Activated CD4-positive, alpha-beta T cell treated with anti-CD3 and anti-CD28 coated beads, Interleukin-10, Interleukin-2, amounts not matched to agents 100 ng/mL and 50 ng/mL, durations not matched to agents 16 hours and 8 hours (primary cell): ENCODE measurements around the gene ARSJ.
"Not testable (repeated sequence)": the region's sequence is repeated elsewhere in the genome, so short reads cannot be mapped to it uniquely, and the experiment has no call there.

Source experiments
- DNase-seq: peaks from one replicate; pipeline ENCODE4 v3.0.0-alpha.2; 2020

ARSJ gene

DNA sequence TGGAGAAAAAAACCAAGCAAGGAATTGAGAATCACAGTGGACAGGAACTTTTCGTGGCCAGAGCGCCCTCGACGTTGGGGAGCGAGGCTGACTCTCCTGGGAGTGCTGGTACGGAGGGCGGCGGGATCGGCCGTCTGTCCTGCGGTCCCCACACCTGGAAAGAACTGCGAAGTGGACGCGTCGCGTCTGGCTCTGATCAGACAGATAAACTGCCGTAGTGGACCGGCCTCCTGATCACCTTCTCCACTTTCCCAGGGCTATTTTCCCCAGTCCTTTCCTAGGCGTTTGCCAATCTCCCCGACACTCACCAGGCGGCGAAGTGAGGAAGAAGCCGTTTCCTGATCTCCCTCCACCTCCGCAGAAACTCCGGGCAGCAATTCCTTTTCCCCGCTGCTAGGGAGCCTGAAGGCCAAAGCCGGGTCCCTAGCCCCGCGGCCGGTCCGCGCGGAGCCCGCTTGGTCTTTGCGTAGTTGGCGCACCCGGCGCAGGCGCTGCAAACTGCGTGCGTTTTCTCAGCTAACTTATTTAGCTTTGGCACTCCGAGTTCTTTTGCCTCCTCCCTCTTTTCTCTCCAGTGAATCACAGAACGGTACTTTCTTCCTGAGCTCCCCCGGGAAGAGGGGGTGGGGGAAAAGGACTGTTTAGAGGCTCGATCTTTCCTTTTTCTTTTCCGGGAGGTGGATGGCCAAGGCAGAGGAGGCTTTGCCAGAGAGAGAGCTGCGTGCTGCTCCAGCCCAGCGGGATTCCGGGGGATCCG, at the start of gene ARSJ:
Gene ARSJ, minus strand, starts transcription at position 500 of the 757 bp plus-strand sequence. CDS start 813 bp downstream, outside the sequence.
- peak; percentile 9 for DNase-seq

DNA sequence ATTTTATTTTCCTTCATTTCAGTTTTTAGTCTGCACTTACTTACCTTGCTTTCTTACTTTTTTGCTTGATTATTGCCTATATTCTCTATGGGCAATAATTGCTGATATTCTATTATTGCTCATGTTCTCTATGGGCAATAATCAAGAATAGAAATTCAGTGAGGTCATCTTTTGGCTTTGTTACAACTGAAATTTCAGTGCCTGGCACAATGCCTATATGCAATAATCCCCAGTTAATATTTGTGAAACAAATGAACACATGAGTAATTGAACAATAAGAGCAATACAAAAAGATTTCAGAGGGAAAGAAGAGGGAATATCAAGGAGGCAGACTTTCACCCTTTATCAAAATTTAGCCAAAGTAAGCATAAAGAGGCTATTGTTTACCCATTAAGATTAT, 48.6 kb upstream of the ARSJ start:
- no peak for DNase-seq

DNA sequence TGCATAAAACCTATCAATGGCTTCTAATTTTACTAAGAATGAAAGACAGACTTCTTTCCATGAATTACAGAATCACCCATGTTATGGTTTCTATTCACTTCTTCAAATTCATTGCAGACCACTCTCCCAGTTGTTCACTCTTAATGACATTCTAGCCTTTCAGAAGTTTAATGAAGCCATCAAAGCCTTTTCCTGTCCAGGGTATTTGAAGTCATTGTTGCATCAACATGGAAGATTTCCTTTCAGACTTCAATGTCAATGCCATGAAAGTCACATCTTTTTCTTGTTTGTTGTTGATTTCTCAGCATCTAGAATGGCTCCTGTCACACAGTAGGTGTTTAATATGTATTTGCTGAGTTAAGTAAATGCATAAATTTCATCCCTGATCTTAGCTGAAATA, 48.1 kb upstream of the ARSJ start:
- DNase-seq: no peak

DNA sequence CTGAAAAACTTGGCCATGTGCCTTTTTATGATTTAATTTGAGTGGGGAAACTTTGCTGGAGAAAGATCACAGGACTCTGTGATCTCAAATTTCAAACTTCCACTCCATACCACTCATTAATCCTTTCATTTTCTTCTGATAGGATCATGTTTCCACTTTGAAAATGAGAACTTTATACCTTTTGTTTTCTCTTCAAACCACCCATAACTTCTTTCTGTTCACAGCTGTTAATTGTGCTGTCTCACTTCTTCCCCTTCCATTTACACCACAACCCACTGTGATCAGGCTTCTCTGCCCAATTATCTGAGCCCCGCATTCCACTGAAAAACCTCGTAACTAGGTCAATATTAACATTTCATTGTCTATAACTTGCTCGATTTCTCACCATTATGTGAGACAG, 47.0 kb upstream of the ARSJ start:
- DNase-seq: no peak

DNA sequence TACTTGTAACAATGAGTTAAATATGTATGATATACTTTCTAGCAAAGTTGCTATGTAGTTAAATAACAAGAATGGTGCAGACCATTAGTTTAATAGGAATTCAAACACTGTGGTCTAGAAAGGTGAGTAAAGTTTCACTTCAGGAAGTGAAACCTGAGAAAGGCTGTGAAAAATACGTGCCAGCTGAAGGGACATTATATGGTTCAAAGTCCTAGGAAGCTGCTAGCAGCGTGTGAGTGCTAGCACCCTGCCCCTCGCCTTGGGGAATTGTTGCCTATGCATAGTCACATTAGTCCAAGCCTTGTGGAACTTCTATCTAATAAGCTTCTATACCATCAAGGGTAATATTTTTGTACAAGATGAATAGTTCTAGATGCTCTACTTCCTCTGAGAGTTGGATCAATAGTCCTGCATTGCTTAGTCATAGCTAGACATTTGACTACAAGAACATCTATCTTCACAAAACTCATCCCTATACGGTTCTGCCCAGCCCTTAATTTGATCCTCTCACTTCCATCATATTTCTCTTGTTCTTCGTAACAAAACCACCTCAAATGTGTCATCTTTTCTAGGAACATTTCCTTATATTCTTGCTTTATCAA, 45.8 kb upstream of the ARSJ start:
- no peak for DNase-seq

DNA sequence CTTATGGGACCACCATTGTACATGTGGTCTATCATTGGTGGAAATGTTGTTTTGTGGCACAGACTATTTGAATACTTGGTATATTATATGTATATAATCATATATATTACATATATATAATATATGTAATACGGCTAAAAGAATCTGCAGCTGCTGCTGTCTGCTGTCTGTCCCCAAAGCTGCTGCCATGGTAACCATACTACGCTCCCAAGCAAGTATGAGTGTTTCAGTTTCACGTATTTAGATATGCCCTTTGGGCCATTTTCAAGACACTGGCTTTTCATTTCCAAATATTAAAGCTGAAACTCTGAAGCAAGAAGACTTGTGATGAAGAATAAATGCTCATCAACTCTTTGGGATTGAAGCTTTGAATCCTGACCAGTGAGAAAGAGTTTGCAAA, 42.0 kb upstream of the ARSJ start:
- no peak for DNase-seq

DNA sequence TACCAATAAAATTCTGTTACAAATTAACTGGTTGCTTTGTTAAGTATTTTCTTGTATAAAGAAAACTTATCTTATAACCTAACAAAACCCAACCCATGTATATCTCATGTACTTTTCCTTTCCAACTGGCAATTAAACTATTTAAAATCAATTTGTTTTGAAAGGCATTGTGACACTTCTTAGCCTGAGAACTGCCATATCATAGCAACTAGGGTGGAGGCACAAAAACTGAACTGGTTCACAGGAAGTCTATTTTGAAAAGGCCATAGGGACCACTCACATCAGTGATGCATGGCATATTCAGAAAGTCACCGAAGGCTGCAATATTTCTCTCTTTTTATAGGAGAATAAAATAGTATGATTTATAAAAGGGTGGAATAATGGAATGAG, 40.5 kb upstream of the ARSJ start:
- no peak for DNase-seq

DNA sequence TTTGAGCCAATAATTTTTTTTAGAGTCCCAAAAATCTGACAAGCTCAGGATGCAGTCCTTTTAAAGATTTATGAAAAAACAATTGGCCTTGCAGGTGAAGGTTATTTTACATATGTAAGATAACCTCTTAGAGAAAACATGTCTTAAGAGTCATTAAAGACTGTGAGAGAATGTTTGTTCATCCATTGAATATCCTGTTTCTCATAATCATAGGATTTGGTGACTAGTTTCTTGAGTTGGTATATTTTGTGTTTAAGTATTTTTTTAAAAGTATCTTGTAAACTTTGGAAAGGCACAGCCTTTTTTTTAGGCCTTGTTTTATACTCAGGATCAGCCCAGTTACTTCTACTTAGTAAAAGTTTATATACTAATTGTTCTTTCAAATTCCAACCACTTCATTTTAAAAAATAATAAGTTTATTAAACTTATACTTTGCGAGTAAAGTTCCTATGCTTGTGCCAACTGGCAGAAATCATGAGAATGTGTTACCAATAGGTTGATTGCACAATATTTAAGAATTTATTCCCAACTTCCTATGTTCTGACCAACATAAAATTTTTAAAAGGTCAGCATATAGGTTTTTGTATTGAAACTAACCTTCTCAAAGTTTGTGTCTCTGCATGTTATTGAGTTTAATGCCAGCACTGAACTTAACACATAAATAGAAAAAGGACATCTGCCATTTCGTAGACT, 40.0 kb upstream of the ARSJ start:
- no peak for DNase-seq

DNA sequence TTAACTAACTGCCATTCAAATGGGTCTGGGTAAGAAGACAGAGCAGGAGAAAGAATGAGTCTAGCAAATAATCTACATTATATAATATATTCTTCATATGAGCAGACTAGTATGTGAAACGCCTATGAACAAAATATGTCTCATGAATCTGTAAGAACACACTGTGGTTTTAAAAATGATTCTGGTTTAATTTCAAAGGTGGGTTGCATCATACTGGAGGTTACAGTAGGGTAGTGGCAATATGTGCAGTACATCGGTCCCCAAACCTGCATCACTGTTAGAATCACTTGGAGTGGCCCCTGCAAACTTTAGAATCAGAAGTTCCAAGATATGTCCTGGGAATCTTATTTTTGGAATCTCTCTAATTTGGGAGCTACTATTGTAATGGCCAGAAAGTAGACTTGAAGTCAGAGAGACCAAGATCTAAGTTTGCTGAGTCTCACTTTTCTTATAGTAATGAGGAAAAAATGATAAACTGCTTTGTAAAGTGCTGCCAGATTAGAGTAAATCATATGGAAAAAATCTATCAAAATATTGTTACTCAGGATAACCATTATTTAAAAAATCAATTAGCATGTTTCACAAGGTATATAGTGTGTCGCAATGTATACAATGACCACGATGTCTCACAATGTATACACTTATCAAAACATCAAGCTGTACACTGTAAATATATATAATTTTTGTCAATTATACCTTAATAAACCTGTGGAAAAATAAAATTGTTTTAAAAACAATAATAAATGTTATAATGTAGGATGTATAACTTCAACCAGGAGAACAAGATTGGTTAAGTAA, 37.9 kb upstream of the ARSJ start:
- DNase-seq: no peak

DNA sequence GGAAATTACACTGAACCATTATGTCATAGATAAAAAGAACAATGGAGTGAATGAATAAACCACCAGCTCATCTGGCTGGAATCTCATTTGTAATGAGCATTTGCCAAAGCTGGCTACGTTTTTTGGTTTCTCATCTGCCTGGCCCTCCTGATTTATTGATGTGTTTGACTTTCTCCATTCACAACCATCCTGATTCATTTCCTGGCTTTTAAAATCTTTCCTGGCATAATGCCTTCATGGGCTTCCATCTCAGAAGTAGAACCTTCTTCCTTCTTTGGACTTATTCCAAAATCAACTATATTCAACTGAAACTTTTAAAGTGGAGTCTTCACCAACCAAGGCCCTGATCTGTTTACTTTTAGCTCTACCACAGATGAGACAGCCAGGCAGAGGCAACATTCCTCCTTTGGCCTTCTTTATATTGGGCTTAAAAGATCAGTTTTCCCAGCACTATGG, 36.0 kb upstream of the ARSJ start:
- no peak for DNase-seq

DNA sequence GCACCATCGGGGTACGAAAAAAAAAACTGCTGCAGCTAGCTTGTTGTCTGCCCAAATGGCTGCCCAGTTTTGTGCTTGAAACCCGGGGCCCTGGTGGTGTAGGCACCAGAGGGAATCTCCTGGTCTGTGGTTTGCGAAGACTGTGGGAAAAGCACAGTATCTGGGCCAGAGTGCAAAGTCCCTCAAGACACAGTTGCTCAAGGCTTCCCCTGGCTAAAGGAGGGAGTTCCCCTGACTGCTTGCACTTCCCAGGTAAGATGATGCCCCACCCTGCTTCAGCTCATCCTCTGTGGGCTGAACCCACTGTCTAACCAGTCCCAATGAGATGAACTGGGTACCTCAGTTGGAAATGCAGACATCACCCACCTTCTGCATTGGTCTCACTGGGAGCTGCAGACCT, 33.8 kb upstream of the ARSJ start:
- not testable (repeated sequence) for DNase-seq

DNA sequence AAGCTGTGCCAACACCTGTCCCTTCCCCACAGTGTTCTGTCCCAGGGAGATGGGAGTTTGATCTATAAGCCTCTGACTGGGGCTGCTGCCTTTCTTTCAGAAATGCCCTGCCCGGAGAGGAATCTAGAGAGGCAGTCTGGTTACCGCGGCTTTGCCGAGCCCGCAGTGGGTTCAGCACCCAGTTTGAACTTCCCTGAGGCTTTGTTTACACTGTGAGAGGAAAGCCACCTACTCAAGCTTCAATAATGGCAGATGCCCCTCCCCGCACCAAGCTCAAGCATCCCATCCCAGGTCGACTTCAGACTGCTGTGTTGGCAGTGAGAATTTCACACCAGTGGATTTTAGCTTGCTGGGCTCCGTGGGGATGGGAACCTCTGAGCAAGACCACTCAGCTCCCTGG, 33.3 kb upstream of the ARSJ start:
- no peak for DNase-seq

DNA sequence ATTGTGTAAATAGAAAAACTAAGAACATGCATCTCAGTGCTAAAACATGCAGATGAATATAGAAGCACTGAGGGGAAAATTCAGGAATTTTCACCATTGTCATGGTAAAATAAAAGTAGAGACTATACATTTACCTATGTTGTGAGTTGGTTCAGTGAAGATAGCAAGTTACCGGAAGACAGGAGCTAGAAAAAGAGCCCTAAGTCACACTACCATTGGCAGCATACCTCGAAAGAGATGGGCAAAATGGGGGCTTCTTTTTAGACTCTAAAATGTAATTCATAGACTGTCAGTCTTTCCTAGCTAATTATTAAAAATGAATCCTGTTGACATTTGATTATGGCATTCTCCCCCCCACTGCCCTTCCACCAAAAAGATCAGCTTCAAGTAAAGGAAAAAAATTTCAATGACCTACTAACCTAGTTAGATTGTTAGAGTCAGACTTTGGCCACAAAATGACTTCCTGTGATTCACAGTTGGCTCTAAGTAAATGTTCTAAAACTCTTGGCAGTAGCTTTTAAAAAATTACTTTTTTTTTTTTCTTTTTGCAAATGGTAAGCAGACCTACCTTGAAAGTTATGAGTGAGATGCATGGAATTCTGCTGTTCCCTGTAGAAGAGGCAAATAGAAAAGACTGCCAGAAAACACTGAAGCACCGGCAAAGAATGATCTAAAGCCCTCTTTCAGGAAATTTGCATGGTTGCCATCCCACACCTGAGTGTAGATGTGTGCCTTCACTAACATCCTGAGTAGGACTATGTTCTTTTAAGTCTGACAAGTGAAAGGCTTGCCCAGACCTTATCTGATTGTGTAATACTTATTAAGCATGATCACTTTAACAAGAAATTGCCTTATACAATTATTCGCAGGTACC, 26.4 kb upstream of the ARSJ start:
- no peak for DNase-seq

DNA sequence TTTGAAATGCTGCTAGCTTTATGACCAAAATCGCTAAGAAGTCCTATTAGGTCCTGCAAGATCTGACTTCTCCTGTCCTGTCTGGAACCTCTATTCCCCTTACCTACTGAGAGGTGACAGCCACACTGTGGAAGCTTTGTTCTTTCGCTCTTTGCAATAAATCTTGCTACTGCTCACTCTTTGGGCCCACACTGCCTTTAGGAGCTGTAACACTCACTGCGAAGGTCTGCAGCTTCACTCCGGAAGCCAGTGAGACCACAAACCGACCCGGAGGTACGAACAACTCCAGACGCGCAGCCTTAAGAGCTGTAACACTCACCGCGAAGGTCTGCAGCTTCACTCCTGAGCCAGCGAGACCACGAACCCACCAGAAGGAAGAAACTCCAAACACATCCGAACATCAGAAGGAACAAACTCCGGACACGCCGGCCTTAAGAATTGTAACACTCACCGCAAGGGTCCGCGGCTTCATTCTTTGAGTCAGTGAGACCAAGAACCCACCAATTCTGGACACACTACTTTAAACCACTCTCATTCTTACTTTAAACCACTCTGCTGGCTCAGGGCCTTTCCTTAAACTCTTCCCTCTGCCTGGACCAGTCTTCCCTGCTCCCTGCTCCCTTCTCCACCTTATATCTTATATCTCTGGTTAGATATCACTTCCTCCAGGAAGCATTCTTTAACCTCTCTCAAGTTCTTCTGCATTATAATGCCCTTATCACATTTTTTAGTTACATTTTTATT, 25.2 kb upstream of the ARSJ start:
- peak; percentile 20 for DNase-seq

DNA sequence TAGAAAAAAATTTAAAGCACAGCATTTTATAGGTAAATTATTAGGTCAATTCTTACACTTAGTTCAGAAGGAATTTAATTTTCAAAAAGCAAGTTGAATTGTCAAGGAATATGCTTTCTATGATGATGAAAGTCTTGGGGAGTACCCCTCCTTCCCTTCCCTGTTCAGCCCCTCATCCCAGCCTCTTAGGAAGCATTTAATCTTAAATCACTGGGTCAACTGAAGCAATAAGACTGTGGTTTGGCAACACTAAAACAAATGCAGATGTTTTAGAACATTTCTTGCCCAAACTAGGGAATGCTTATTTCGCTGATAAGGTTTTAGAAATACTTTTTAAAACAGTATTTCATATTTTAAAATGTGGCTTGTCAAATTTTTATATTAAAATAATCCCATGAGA, 19.1 kb upstream of the ARSJ start:
- no peak for DNase-seq

DNA sequence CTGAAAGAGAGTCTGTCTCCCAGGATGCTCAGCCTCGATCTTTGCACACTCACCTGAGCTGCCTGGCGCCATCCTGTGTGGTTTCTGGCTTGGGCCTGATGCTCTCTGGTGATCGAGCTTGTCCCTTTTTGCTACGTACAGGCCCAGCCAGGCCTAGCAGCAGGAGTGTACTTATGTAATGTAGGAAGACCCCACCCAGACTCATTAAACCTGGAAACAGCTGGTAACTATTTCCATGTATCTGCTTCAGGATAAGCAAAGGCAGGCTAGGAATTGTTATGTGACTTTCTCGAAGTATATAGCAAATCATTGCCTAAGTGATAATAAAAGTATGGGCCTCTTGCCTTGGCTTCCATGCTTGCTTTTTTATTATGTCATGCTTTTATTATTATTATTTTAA, 18.6 kb upstream of the ARSJ start:
- no peak for DNase-seq

DNA sequence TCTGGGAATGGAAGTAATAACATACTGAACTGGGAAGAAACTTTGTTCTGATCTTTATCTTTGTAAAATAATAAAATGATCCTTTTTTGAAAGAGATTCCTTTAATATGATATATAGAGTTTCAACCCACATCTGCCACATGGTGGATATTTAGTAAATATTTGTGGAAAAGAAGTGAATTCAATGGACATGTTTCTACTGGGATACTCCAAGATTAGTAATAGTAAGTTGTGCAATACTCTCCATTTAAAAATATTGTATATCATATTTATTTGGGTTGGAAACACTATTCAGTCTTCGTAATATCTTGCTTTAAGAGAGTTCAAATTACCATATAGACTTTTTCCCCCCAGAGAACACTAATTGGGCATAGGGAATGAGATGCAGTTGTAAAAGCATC, 17.8 kb upstream of the ARSJ start:
- no peak for DNase-seq

DNA sequence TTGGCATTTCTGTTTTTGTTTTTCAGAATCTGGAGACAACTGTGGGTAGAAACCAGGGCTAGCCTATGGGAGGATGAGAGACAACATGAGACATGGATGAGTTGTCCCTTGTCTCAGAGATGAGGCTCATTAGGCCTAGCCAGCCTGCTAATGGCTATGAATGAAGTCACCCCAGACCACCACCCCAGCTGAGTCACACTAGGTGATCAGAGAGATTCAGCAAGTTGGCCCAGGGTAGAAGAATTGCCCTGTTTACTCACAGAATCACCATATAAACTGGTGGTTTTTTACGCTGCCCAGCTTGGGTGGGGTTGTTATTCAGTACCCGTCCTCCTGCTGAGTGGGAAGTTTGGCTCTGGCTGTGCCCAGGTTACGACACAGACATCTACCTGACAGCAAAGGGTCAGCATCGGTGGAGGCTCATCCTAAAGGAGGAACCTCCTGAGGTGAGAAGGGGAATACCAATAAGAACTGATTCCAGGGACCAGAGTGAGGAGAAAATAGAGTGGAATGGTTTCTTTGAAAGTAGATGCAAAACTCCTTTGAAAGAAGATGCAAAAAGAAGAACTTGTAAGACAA, 17.2 kb upstream of the ARSJ start:
- no peak for DNase-seq

DNA sequence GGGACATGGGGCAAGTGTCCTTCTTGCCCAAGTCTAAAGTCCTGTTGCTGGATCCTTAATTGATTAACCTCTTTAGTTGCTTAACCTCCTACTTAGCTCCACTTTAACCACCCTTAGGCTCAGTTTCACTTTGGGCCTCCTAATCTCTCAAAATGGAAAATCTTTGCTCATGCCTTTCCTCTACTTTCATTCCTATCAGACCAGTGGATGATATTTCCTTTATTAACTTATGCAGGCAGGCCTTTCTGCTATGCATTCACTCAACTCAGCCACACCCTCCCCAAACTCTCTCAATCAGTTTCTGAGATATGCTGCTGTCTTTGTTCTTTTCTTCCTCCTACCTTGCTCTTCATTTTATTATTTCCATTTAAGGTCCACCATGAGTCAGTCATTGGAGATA, 14.4 kb upstream of the ARSJ start:
- DNase-seq: no peak

DNA sequence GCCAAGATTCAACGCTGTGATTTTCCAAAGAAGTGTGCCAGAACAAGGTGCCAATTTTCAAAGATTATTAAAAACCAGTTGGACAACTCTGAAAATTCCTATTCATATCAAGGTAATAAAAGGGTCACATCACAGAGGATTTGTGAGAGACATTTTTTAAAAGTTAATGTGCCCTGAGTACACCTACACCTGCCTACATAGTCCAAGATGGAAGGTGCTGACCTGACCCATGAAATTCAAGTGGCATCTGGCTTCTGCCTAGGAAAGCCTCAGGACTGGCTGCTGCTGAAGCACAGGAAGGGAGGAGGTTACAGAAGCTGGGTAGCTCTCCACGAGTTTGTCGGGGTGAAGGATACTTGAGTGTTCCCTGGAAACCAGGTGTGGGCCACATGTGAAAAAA, 11.4 kb upstream of the ARSJ start:
- DNase-seq: no peak

DNA sequence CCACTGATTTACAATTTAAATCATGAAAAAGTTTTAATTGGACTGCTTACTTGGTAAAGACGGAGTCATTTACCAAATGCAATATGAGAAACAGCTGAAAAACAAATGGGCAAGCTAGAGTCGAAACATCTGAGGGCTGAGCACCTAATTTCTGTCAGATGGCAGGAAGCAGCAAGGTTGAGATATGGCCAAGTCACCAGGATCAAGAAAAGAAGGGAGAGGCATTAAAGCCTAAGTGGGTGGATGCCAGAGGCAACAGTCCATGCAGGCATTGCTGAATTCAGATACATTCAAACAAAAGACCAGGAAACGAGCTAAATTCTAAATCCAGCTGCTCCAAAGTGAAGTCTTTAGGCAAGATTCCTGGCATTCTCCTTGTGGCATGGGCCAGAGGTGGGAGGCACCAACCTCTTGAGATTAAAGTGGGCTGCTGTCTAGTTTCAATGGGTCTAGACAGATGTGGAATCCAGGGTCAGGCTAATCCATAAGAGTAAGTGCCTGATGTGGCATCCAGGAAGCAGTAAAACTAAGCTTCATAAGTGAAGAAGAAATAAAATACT, 8.0 kb upstream of the ARSJ start:
- DNase-seq: no peak
